Trophoblast cell (in vitro differentiated cells and primary cell): Measurements from ENCODE around the gene NMNAT2.

Experiments used
- DNase-seq, 2 donors: peaks; one replicate each; pipeline ENCODE4 v3.0.0-alpha.2; 2016
- H2AFZ ChIP-seq: 2 replicates; pipeline ENCODE4 v1.6.1; 2013; ENCODE audit warnings: low read length, moderate library complexity, mild to moderate bottlenecking; ENCODE audit not compliant: insufficient read depth, poor library complexity
- H2AK5ac ChIP-seq: 2 replicates; pipeline ENCODE4 v1.6.1; 2013; ENCODE audit warnings: mild to moderate bottlenecking, low read length
- H2BK120ac ChIP-seq: 2 replicates; pipeline ENCODE4 v1.6.1; 2013; ENCODE audit warnings: low read length, mild to moderate bottlenecking, moderate library complexity; ENCODE audit not compliant: insufficient read depth, poor library complexity
- H2BK12ac ChIP-seq: 2 replicates; pipeline ENCODE4 v1.6.1; 2013; ENCODE audit warnings: mild to moderate bottlenecking, low read length, moderate library complexity
- H2BK5ac ChIP-seq: 2 replicates; pipeline ENCODE4 v1.6.1; 2013; ENCODE audit warnings: low read length, low read depth, moderate library complexity, mild to moderate bottlenecking; ENCODE audit not compliant: poor library complexity
- H3K14ac ChIP-seq: 2 replicates; pipeline ENCODE4 v1.6.1; 2013; ENCODE audit warnings: mild to moderate bottlenecking, low read length
- H3K18ac ChIP-seq: 2 replicates; pipeline ENCODE4 v1.6.1; 2013; ENCODE audit warnings: mild to moderate bottlenecking, low read length
- H3K23ac ChIP-seq: 2 replicates; pipeline ENCODE4 v1.6.1; 2013; ENCODE audit warnings: low read length
- H3K27ac ChIP-seq: 2 replicates; pipeline ENCODE4 v1.5.1; 2013; ENCODE audit warnings: low read depth, mild to moderate bottlenecking, inconsistent platforms, low read length, moderate library complexity
- H3K27me3 ChIP-seq: 2 replicates; pipeline ENCODE4 v1.6.1; 2013; ENCODE audit warnings: inconsistent platforms, mild to moderate bottlenecking, low read length, moderate library complexity; ENCODE audit not compliant: insufficient read depth
- H3K36me3 ChIP-seq, 2 experiments: 1 replicate in 1 of 2; 2 replicates in 1 of 2; pipeline ENCODE4 v1.6.1; 2013; ENCODE audit warnings: low read length in 2 of 2, mild to moderate bottlenecking in 2 of 2, moderate library complexity in 1 of 2; ENCODE audit not compliant: insufficient read depth in 2 of 2, control insufficient read depth in 1 of 2
- H3K4ac ChIP-seq: 2 replicates; pipeline ENCODE4 v1.6.1; 2013; ENCODE audit warnings: low read depth, mild to moderate bottlenecking, low read length, moderate library complexity
- H3K4me1 ChIP-seq, 2 experiments: 1 replicate in 1 of 2; 2 replicates in 1 of 2; pipeline ENCODE4 v1.6.1; 2013; ENCODE audit warnings: low read length in 2 of 2, mild to moderate bottlenecking in 2 of 2, moderate library complexity in 1 of 2; ENCODE audit not compliant: insufficient read depth in 2 of 2, control insufficient read depth in 1 of 2
- H3K4me2 ChIP-seq: 2 replicates; pipeline ENCODE4 v1.6.1; 2013; ENCODE audit warnings: inconsistent platforms, mild to moderate bottlenecking, low read length, moderate library complexity
- H3K4me3 ChIP-seq: 2 replicates; pipeline ENCODE4 v1.5.1; 2013; ENCODE audit warnings: mild to moderate bottlenecking, low read depth, low read length, inconsistent platforms
- H3K79me1 ChIP-seq: one replicate; pipeline ENCODE4 v1.6.1; 2013; ENCODE audit warnings: low read length
- H3K79me2 ChIP-seq: 2 replicates; pipeline ENCODE4 v1.6.1; 2013; ENCODE audit warnings: low read length, mild to moderate bottlenecking; ENCODE audit not compliant: control insufficient read depth, insufficient read depth, poor library complexity
- H3K9ac ChIP-seq: 2 replicates; pipeline ENCODE4 v1.6.1; 2013; ENCODE audit warnings: mild to moderate bottlenecking, low read length
- H3K9me3 ChIP-seq: 2 replicates; pipeline ENCODE4 v1.6.1; 2013; ENCODE audit warnings: low read depth, mild to moderate bottlenecking, control low read depth, inconsistent platforms, low read length; ENCODE audit not compliant: insufficient read depth
- H4K12ac ChIP-seq: 2 replicates; pipeline ENCODE4 v1.6.1; 2013; ENCODE audit warnings: low read depth, mild to moderate bottlenecking, low read length, moderate library complexity
- H4K8ac ChIP-seq: 2 replicates; pipeline ENCODE4 v1.6.1; 2013; ENCODE audit warnings: low read depth, mild to moderate bottlenecking, low read length, moderate library complexity
- H4K91ac ChIP-seq: one replicate; pipeline ENCODE4 v1.6.1; 2013; ENCODE audit warnings: low read depth, mild to moderate bottlenecking, low read length, moderate library complexity
- WGBS: extraction: QIAGEN DNeasy Blood & Tissue Kit; methylation state at CpG from one replicate; pipeline ENCODE4 v1.1.7; 2013; ENCODE audit warnings: missing lambda C conversion rate; ENCODE audit not compliant: insufficient read length, insufficient coverage; ENCODE audit errors: extremely low coverage; 5-methylcytosine and 5-hydroxymethylcytosine counted together

NMNAT2 gene

DNA sequence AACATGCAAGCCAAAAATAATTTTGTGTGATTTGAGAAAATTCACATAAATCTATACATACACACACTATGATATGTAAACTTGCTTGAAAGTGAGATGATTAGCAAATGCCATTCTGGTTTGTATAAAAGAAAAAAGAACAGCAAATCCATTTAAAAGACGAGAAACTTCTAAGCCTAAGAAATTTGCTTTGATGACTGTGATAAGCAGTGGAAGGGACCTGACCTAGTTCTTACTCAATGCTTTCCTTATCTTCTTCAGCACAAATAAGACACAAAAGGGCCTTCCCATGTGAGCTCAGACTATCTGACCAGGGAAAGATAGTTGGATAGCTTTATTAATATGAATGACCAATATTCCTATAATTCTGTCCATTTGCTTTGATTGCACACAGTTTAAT, 25.3 kb upstream of the NMNAT2 start:
- no CpG with 5 or more reads among the region's 1 CpG for WGBS
- no peaks in the 10 kb centered on the region for H3K36me3 ChIP-seq
- no peak overlapping the region for H2AK5ac ChIP-seq
- H3K4me1 ChIP-seq: peaks cover 0 to 3% of the 10 kb centered on the region in 2 experiments
- no peak overlapping the region for H4K8ac ChIP-seq
- H3K27me3 ChIP-seq: no peaks in the 10 kb centered on the region
- H3K4ac ChIP-seq: no peak overlapping the region
- H3K14ac ChIP-seq: no peak overlapping the region
- no peak overlapping the region for H2BK12ac ChIP-seq
- no peak overlapping the region for H3K4me2 ChIP-seq
- H3K18ac ChIP-seq: no peak overlapping the region
- H3K9me3 ChIP-seq: no peaks in the 10 kb centered on the region
- H2BK120ac ChIP-seq: no peak overlapping the region
- no peaks in the 10 kb centered on the region for H3K79me2 ChIP-seq
- H3K79me1 ChIP-seq: peaks cover 5% of the 10 kb centered on the region
- no peak overlapping the region for H3K9ac ChIP-seq
- H3K23ac ChIP-seq: no peak overlapping the region
- no peak overlapping the region for H2BK5ac ChIP-seq
- H4K12ac ChIP-seq: no peak overlapping the region
- no peak overlapping the region for H4K91ac ChIP-seq
- no peak overlapping the region for H3K27ac ChIP-seq
- no peak overlapping the region for H2AFZ ChIP-seq
- peak in 1 of 2 donors; percentile 54 for DNase-seq
- no peak overlapping the region for H3K4me3 ChIP-seq

DNA sequence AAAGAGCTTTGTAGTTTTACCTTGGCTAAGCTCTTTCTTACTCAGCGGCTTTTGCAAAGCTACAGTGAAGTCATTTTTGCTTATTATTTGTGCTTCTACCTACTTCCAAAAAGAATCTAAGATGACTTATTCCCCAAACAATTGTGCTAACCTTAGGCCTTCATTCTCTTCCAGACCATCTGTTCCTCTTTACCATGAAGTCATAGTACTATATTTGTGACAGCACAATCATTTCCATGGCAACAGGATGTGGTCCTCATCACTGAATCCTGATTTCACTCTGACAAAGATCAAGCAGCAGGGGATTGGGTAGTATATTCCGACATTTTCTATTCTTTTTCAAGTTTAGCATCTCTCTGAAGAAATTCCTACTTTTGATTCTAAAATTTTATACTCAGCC, 24.8 kb upstream of the NMNAT2 start:
- H3K4ac ChIP-seq: no peak overlapping the region
- H3K36me3 ChIP-seq: no peaks in the 10 kb centered on the region
- H2AFZ ChIP-seq: no peak overlapping the region
- no peak overlapping the region for H3K4me3 ChIP-seq
- peaks cover 0 to 3% of the 10 kb centered on the region in 2 experiments for H3K4me1 ChIP-seq
- H3K79me1 ChIP-seq: peaks cover 5% of the 10 kb centered on the region
- H3K18ac ChIP-seq: no peak overlapping the region
- H3K23ac ChIP-seq: no peak overlapping the region
- no peak overlapping the region for H3K9ac ChIP-seq
- no peaks in the 10 kb centered on the region for H3K9me3 ChIP-seq
- H2BK120ac ChIP-seq: no peak overlapping the region
- no peak overlapping the region for H2BK12ac ChIP-seq
- H3K27ac ChIP-seq: no peak overlapping the region
- H4K91ac ChIP-seq: no peak overlapping the region
- no CpG with 5 or more reads among the region's 2 CpGs for WGBS
- H2BK5ac ChIP-seq: no peak overlapping the region
- H3K14ac ChIP-seq: no peak overlapping the region
- no peaks in the 10 kb centered on the region for H3K27me3 ChIP-seq
- peak; percentile 36 to 73 for DNase-seq
- no peaks in the 10 kb centered on the region for H3K79me2 ChIP-seq
- H4K12ac ChIP-seq: no peak overlapping the region
- H2AK5ac ChIP-seq: no peak overlapping the region
- no peak overlapping the region for H4K8ac ChIP-seq
- H3K4me2 ChIP-seq: no peak overlapping the region

DNA sequence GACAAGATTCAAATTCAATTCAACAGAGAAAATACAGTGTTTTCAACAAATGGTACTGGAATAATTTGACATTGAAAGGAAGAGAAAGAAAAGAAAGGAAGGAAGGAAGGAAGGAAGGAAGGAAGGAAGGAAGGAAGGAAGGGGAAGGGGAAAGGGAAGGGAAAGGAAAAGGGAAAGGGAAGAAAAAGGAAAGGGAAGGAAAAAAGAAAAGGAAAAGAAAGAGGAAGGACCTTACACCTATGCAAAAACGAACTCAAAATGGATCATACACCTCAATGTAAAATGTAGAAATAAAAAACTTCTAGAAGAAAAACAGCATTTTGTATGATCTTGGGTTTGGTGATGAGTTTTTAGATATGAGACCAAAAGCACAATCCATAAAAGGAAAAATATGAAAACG, 19.9 kb upstream of the NMNAT2 start:
- Histone ChIP-seq H2AK5ac (no peak overlapping the region), H3K79me2 (no peaks in the 10 kb centered on the region), H3K27ac (no peak overlapping the region), H3K18ac (no peak overlapping the region), H2BK120ac (no peak overlapping the region), H4K12ac (no peak overlapping the region), H3K14ac (no peak overlapping the region), H3K4ac (no peak overlapping the region), H4K8ac (no peak overlapping the region), H3K4me3 (no peak overlapping the region), H3K36me3 (no peaks in the 10 kb centered on the region), H3K9me3 (no peaks in the 10 kb centered on the region), H3K9ac (no peak overlapping the region), H2BK5ac (no peak overlapping the region), H4K91ac (no peak overlapping the region), H3K23ac (no peak overlapping the region), H2BK12ac (no peak overlapping the region), H3K79me1 (peaks cover 5% of the 10 kb centered on the region), H3K27me3 (no peaks in the 10 kb centered on the region), H3K4me2 (no peak overlapping the region), H2AFZ (no peak overlapping the region), H3K4me1 (peaks cover 2 to 7% of the 10 kb centered on the region in 2 experiments)
- no CpG with 5 or more reads among the region's 2 CpGs for WGBS
- no peak for DNase-seq

DNA sequence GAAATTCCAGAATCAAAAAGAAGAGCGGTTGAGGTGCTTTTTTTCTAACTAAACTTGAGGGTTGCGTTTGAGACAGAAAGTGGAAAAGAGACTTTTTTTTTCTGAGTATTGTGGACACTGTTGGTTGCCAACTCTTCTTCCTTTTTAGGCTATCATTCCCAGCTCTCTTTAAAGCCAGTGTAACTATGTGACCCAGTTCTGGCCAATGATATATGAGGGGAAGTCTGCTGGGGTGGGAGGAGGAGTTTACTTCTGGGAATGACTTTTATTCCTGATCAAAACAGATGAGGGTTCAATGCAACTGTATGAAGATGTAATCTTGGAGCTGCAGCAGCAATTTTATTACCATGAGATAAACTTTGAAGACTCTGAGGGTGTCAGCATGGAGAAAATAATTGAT, 17.3 kb upstream of the NMNAT2 start:
- Histone ChIP-seq H4K12ac (no peak overlapping the region), H3K9ac (no peak overlapping the region)

More for the DNA sequence above, 17.3 kb upstream of the NMNAT2 start:
- H3K4me2 ChIP-seq: no peak overlapping the region
- no peak overlapping the region for H3K4me3 ChIP-seq
- H2AK5ac ChIP-seq: no peak overlapping the region
- H2AFZ ChIP-seq: no peak overlapping the region
- no peaks in the 10 kb centered on the region for H3K36me3 ChIP-seq
- H3K79me1 ChIP-seq: peaks cover under 1% of the 10 kb centered on the region
- no peak for DNase-seq
- no peak overlapping the region for H3K4ac ChIP-seq
- H3K23ac ChIP-seq: no peak overlapping the region
- no peak overlapping the region for H3K18ac ChIP-seq
- whole genome bisulfite sequencing: no CpG with 5 or more reads among the region's 2 CpGs
- no peak overlapping the region for H4K8ac ChIP-seq
- no peak overlapping the region for H2BK12ac ChIP-seq
- no peak overlapping the region for H3K14ac ChIP-seq
- H3K4me1 ChIP-seq: peaks cover 4 to 6% of the 10 kb centered on the region in 2 experiments
- no peak overlapping the region for H2BK120ac ChIP-seq
- H3K27me3 ChIP-seq: no peaks in the 10 kb centered on the region
- no peaks in the 10 kb centered on the region for H3K79me2 ChIP-seq
- no peak overlapping the region for H4K91ac ChIP-seq
- no peak overlapping the region for H3K27ac ChIP-seq
- no peaks in the 10 kb centered on the region for H3K9me3 ChIP-seq
- H2BK5ac ChIP-seq: no peak overlapping the region
